GM23338 (cell line): ENCODE measurements around the gene NUF2. TPM values are rescaled to one million over a fixed set of nuclear protein-coding genes. Genes with fewer than 3 reads are reported as not detected.

ENCODE experiments used
- ATAC-seq: fragments of 200-7000 bp; cut with Tn5 transposase; 3 replicates; pipeline ENCODE4 v1.9.1; 2020
- DNase-seq: peaks from one replicate; pipeline ENCODE4 v3.0.0-alpha.2; 2015; ENCODE audit warnings: low spot score
- H2AFZ ChIP-seq: fragments of 200-600 bp; sonication (generic); 2 replicates; pipeline ENCODE4 v1.8.0; 2016; ENCODE audit warnings: antibody characterized with exemption, mild to moderate bottlenecking, moderate library complexity
- H3F3A ChIP-seq: fragments of 200-600 bp; sonication (generic); replicated peaks from 2 replicates; pipeline ENCODE4 v1.8.0; 2017; ENCODE audit warnings: antibody characterized with exemption, mixed run types, low read depth
- H3K27ac ChIP-seq: fragments of 200-600 bp; sonication (generic); 2 replicates; pipeline ENCODE4 v1.6.1; 2016; ENCODE audit warnings: low read depth
- H3K27me3 ChIP-seq: fragments of 200-600 bp; sonication (generic); 2 replicates; pipeline ENCODE4 v1.8.0; 2016; ENCODE audit warnings: mild to moderate bottlenecking, mixed run types, moderate library complexity; ENCODE audit not compliant: insufficient read depth
- H3K36me3 ChIP-seq: fragments of 200-600 bp; sonication (generic); 2 replicates; pipeline ENCODE4 v1.8.0; 2016; ENCODE audit warnings: mild to moderate bottlenecking; ENCODE audit not compliant: insufficient read depth
- H3K4me1 ChIP-seq: fragments of 200-600 bp; sonication (generic); 2 replicates; pipeline ENCODE4 v1.8.0; 2016; ENCODE audit warnings: mild to moderate bottlenecking, moderate library complexity; ENCODE audit not compliant: insufficient read depth
- H3K4me2 ChIP-seq: fragments of 200-600 bp; sonication (generic); 2 replicates; pipeline ENCODE4 v1.7.1; 2017; ENCODE audit warnings: mixed run types
- H3K4me3 ChIP-seq: fragments of 200-600 bp; sonication (generic); 2 replicates; pipeline ENCODE4 v1.6.1; 2016; ENCODE audit warnings: mixed run types
- H3K79me2 ChIP-seq: fragments of 200-600 bp; sonication (generic); replicated peaks from 2 replicates; pipeline ENCODE4 v1.8.0; 2017; ENCODE audit warnings: mild to moderate bottlenecking; ENCODE audit not compliant: insufficient read depth
- H3K9me2 ChIP-seq: fragments of 200-600 bp; sonication (generic); 2 replicates; pipeline ENCODE4 v1.8.0; 2017; ENCODE audit not compliant: insufficient read depth
- H4K20me1 ChIP-seq: fragments of 200-600 bp; sonication (generic); replicated peaks from 2 replicates; pipeline ENCODE4 v1.8.0; 2017; ENCODE audit warnings: mild to moderate bottlenecking; ENCODE audit not compliant: insufficient read depth
- H3K27ac Mint-ChIP-seq: 2 replicates; pipeline ENCODE4 v1.8.0; 2020; ENCODE audit warnings: inconsistent platforms, mild to moderate bottlenecking, moderate library complexity, mixed read lengths
- H3K27me3 Mint-ChIP-seq: 3 replicates; pipeline ENCODE4 v1.8.0; 2022; ENCODE audit warnings: low read depth, mild to moderate bottlenecking, moderate library complexity, mixed read lengths, inconsistent platforms; ENCODE audit not compliant: insufficient read depth, poor library complexity
- H3K36me3 Mint-ChIP-seq: 3 replicates; pipeline ENCODE4 v1.8.0; 2021; ENCODE audit warnings: low read depth, mild to moderate bottlenecking, inconsistent platforms, moderate library complexity, mixed read lengths
- H3K4me1 Mint-ChIP-seq: 3 replicates; pipeline ENCODE4 v1.8.0; 2020; ENCODE audit warnings: mild to moderate bottlenecking, inconsistent platforms, mixed read lengths
- H3K4me3 Mint-ChIP-seq: 3 replicates; pipeline ENCODE4 v1.8.0; 2021; ENCODE audit warnings: moderate library complexity, mild to moderate bottlenecking, inconsistent platforms, mixed read lengths
- H3K9me3 Mint-ChIP-seq: 3 replicates; pipeline ENCODE4 v1.8.0; 2020; ENCODE audit warnings: moderate library complexity, mild to moderate bottlenecking, inconsistent platforms, mixed read lengths
- CREB1 ChIP-seq: fragments of 250-450 bp; sonication (Bioruptor Pico); IDR thresholded peaks from 2 replicates; pipeline ENCODE4 v1.5.0; 2020; ENCODE audit warnings: low read depth, mild to moderate bottlenecking, moderate library complexity
- CTCF ChIP-seq, 2 experiments: fragments of 200-600 bp in 1 of 2; sonication (generic) in 1 of 2; conservative IDR thresholded peaks; 2 replicates each; pipeline versions ENCODE4 v1.5.1 to v1.6.1; 2016 to 2017; ENCODE audit warnings: antibody characterized with exemption in 2 of 2, low read depth in 2 of 2, mild to moderate bottlenecking in 2 of 2, moderate library complexity in 1 of 2
- ETS1 ChIP-seq: IDR thresholded peaks from 2 replicates; pipeline ENCODE4 v1.6.1; 2016; ENCODE audit warnings: antibody characterized with exemption
- EZH2 ChIP-seq: fragments of 200-600 bp; sonication (generic); IDR thresholded peaks from one replicate; pipeline ENCODE4 v1.8.0; 2017; ENCODE audit warnings: antibody characterized with exemption, mild to moderate bottlenecking, low read depth; ENCODE audit not compliant: unreplicated experiment
- EZH2phosphoT487 ChIP-seq: fragments of 200-600 bp; sonication (generic); IDR thresholded peaks from one replicate; pipeline ENCODE4 v1.8.1; 2018; ENCODE audit warnings: antibody characterized with exemption; ENCODE audit not compliant: unreplicated experiment
- JUNB ChIP-seq: IDR thresholded peaks from one replicate; pipeline ENCODE4 v1.6.1; 2016; ENCODE audit warnings: antibody characterized with exemption; ENCODE audit not compliant: unreplicated experiment
- NANOG ChIP-seq: IDR thresholded peaks from 2 replicates; pipeline ENCODE4 v1.6.1; 2016; ENCODE audit warnings: antibody characterized with exemption, borderline replicate concordance
- POLR2AphosphoS5 ChIP-seq: IDR thresholded peaks from 2 replicates; pipeline ENCODE4 v1.6.1; 2016; ENCODE audit warnings: antibody characterized with exemption, low read depth
- REST ChIP-seq: IDR thresholded peaks from one replicate; pipeline ENCODE4 v1.6.1; 2018; ENCODE audit warnings: antibody characterized with exemption; ENCODE audit not compliant: unreplicated experiment
- STAT1 ChIP-seq: IDR thresholded peaks from one replicate; pipeline ENCODE4 v1.6.1; 2016; ENCODE audit warnings: antibody characterized with exemption; ENCODE audit not compliant: unreplicated experiment
- ZNF114 ChIP-seq: fragments of 250-450 bp; sonication (Bioruptor Pico); IDR thresholded peaks from 2 replicates; pipeline ENCODE4 v1.5.0; 2020; ENCODE audit warnings: mild to moderate bottlenecking, moderate library complexity
- ZNF331 ChIP-seq: fragments of 250-450 bp; sonication (Bioruptor Pico); IDR thresholded peaks from 2 replicates; pipeline ENCODE4 v1.5.0; 2020; ENCODE audit warnings: low read depth, mild to moderate bottlenecking, moderate library complexity
- polyA plus RNA-seq: library from polyadenylated mRNA; unstranded; fragments of >200 nt; fragmentation: Nextera tagmentation; extraction: Ambion mirVana; gene quantifications from 2 replicates; pipeline ENCODE4 v1.2.1, GENCODE V29; 2016
- total RNA-seq: library from RNA; depleted of rRNA; stranded (reverse); fragments of >200 nt; shearing (Covaris generic); gene quantifications from 2 replicates; pipeline ENCODE4 v1.2.3, GENCODE V29; 2014
- TF ChIP-seq, protein P1 (sequence below): fragments of 250-450 bp; sonication (Bioruptor Pico); IDR thresholded peaks from 2 replicates; pipeline ENCODE4 v1.5.0; 2020; ENCODE audit warnings: mild to moderate bottlenecking, moderate library complexity

Gene NUF2
- total and polyA plus RNA-seq, 2 experiments from 2014 or later: 21.7 to 51.4 TPM

- no peaks in the 10 kb centered on the region for H3K9me2 ChIP-seq
- no peaks in the 10 kb centered on the region for H3K27me3 ChIP-seq
- TF ChIP-seq CTCF (conservative IDR thresholded peaks at IDR 0.05; ENCODE audit: low read depth in 2 of 2) (no peak), STAT1 (no peak), JUNB (no peak), ZNF114 (no peak), NANOG (no peak), REST (no peak), CREB1 (no peak), POLR2AphosphoS5 (no peak), ETS1 (no peak), EZH2 (no peak), ZNF331 (no peak), EZH2phosphoT487 (no peak)
- TF ChIP-seq, protein P1, sequence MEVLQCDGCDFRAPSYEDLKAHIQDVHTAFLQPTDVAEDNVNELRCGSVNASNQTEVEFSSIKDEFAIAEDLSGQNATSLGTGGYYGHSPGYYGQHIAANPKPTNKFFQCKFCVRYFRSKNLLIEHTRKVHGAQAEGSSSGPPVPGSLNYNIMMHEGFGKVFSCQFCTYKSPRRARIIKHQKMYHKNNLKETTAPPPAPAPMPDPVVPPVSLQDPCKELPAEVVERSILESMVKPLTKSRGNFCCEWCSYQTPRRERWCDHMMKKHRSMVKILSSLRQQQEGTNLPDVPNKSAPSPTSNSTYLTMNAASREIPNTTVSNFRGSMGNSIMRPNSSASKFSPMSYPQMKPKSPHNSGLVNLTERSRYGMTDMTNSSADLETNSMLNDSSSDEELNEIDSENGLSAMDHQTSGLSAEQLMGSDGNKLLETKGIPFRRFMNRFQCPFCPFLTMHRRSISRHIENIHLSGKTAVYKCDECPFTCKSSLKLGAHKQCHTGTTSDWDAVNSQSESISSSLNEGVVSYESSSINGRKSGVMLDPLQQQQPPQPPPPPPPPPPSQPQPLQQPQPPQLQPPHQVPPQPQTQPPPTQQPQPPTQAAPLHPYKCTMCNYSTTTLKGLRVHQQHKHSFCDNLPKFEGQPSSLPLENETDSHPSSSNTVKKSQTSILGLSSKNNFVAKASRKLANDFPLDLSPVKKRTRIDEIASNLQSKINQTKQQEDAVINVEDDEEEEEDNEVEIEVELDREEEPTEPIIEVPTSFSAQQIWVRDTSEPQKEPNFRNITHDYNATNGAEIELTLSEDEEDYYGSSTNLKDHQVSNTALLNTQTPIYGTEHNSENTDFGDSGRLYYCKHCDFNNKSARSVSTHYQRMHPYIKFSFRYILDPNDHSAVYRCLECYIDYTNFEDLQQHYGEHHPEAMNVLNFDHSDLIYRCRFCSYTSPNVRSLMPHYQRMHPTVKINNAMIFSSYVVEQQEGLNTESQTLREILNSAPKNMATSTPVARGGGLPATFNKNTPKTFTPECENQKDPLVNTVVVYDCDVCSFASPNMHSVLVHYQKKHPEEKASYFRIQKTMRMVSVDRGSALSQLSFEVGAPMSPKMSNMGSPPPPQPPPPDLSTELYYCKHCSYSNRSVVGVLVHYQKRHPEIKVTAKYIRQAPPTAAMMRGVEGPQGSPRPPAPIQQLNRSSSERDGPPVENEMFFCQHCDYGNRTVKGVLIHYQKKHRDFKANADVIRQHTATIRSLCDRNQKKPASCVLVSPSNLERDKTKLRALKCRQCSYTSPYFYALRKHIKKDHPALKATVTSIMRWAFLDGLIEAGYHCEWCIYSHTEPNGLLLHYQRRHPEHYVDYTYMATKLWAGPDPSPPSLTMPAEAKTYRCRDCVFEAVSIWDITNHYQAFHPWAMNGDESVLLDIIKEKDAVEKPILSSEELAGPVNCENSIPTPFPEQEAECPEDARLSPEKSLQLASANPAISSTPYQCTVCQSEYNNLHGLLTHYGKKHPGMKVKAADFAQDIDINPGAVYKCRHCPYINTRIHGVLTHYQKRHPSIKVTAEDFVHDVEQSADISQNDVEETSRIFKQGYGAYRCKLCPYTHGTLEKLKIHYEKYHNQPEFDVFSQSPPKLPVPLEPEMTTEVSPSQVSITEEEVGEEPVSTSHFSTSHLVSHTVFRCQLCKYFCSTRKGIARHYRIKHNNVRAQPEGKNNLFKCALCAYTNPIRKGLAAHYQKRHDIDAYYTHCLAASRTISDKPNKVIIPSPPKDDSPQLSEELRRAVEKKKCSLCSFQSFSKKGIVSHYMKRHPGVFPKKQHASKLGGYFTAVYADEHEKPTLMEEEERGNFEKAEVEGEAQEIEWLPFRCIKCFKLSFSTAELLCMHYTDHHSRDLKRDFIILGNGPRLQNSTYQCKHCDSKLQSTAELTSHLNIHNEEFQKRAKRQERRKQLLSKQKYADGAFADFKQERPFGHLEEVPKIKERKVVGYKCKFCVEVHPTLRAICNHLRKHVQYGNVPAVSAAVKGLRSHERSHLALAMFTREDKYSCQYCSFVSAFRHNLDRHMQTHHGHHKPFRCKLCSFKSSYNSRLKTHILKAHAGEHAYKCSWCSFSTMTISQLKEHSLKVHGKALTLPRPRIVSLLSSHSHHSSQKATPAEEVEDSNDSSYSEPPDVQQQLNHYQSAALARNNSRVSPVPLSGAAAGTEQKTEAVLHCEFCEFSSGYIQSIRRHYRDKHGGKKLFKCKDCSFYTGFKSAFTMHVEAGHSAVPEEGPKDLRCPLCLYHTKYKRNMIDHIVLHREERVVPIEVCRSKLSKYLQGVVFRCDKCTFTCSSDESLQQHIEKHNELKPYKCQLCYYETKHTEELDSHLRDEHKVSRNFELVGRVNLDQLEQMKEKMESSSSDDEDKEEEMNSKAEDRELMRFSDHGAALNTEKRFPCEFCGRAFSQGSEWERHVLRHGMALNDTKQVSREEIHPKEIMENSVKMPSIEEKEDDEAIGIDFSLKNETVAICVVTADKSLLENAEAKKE (CRISPR knock-in tag): no peak
- no peak overlapping the region for H3K4me3 Mint-ChIP-seq
- H3K36me3 Mint-ChIP-seq: peaks cover 6% of the 10 kb centered on the region; the same call in 1 of the 3 replicates
- H3K79me2 ChIP-seq: no peaks in the 10 kb centered on the region
- no peak overlapping the region for H2AFZ ChIP-seq
- H4K20me1 ChIP-seq: no peaks in the 10 kb centered on the region
- no peak overlapping the region for H3K4me2 ChIP-seq
- no peak overlapping the region for H3K4me3 ChIP-seq
- no peak overlapping the region for H3K27ac ChIP-seq
- no peaks in the 10 kb centered on the region for H3K27me3 Mint-ChIP-seq
- H3K9me3 Mint-ChIP-seq: peaks cover 3% of the 10 kb centered on the region; the same call in 1 of the 3 replicates
- H3K4me1 ChIP-seq: peaks cover 5% of the 10 kb centered on the region; the same call in 1 of the 2 replicates
- no peak for DNase-seq
- no peak overlapping the region for H3K27ac Mint-ChIP-seq
- H3K36me3 ChIP-seq: no peaks in the 10 kb centered on the region
- peaks cover under 1% of the 10 kb centered on the region; the same call in 2 of the 3 replicates for H3K4me1 Mint-ChIP-seq
- H3F3A ChIP-seq: no peaks in the 10 kb centered on the region
- no peak for ATAC-seq
Observed at GRCh38 chr1:163303561-163303960, 18.2 kb upstream of the NUF2 start.
